ENCODE data around the gene ACKR3.

DNA sequence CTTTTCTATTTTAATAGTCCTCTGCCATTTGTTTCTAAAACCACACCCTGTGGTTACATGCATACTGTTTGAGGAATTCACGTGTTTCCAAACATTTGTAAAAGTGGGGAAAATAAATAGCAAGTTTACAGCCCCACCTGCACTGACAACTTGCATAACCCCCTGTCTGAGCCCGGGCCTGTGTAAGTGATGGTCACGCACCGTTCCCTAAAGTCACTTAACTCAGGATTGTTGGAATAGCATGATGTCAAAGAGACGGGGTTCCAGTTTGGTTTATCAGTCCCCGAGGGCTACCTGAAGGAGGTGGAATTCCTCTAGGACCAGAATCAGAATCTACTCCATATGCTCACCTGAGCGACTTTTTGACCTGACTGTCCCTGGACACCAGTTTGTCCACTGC lies 30.5 kb downstream of the ACKR3 start:
- TF ChIP-seq EZH2 (IDR thresholded peaks at IDR 0.05; ENCODE audit: low read length, missing control alignments), result no peak
- TF ChIP-seq, protein P1, sequence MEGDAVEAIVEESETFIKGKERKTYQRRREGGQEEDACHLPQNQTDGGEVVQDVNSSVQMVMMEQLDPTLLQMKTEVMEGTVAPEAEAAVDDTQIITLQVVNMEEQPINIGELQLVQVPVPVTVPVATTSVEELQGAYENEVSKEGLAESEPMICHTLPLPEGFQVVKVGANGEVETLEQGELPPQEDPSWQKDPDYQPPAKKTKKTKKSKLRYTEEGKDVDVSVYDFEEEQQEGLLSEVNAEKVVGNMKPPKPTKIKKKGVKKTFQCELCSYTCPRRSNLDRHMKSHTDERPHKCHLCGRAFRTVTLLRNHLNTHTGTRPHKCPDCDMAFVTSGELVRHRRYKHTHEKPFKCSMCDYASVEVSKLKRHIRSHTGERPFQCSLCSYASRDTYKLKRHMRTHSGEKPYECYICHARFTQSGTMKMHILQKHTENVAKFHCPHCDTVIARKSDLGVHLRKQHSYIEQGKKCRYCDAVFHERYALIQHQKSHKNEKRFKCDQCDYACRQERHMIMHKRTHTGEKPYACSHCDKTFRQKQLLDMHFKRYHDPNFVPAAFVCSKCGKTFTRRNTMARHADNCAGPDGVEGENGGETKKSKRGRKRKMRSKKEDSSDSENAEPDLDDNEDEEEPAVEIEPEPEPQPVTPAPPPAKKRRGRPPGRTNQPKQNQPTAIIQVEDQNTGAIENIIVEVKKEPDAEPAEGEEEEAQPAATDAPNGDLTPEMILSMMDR (conservative IDR thresholded peaks at IDR 0.05 in 1 of 2, IDR thresholded peaks at IDR 0.05 in 1 of 2; ENCODE audit: low read depth in 1 of 2, low read length in 2 of 2), result no peak
